Stomach (tissue), 4 donors: ENCODE measurements around the gene EIF2B5.

ENCODE experiments used
- CTCF ChIP-seq, 7 experiments: fragments of 450-650 bp in 4 of 7; fragments of 200-600 bp in 3 of 7; sonication (generic) in 3 of 7; IDR thresholded peaks; one replicate each; pipeline ENCODE4 v1.5.1; 2016 to 2019; ENCODE audit warnings: antibody characterized with exemption in 7 of 7, control low read depth in 2 of 7, mild to moderate bottlenecking in 1 of 7
- EP300 ChIP-seq: sonication (generic); formaldehyde crosslinking; IDR thresholded peaks from one replicate; pipeline ENCODE4 v1.6.1; 2017; ENCODE audit warnings: antibody characterized with exemption
- POLR2A ChIP-seq, 4 donors: fragments of 450-650 bp; IDR thresholded peaks; one replicate each; pipeline ENCODE4 v1.6.1; 2016; ENCODE audit warnings: antibody characterized with exemption in 4 of 4, control low read depth in 2 of 4, mild to moderate bottlenecking in 1 of 4, moderate library complexity in 1 of 4

GRCh38 chr3:184180165-184180564, 45.0 kb downstream of the EIF2B5 start:
- no peak for TF ChIP-seq POLR2A (IDR thresholded peaks at IDR 0.05)
- TF ChIP-seq CTCF (IDR thresholded peaks at IDR 0.05): no peak
- no peak for TF ChIP-seq EP300
